Activated B cell treated with CpG ODN at 0.5 μM for 24 hours (primary cell): ENCODE results near the gene SLC66A2. TPM values are rescaled to one million over a fixed set of nuclear protein-coding genes. Genes with fewer than 3 reads are reported as not detected.
A peak's percentile ranks its signal among the peaks of the same experiment; 100 is the strongest.
"Not testable (repeated sequence)": the region's sequence is repeated elsewhere in the genome, so short reads cannot be mapped to it uniquely, and the experiment has no call there.

Experiments used
- ATAC-seq: fragments of 200-7000 bp; cut with Tn5 transposase; one replicate; pipeline ENCODE4 v1.10.0; 2021; ENCODE audit warnings: low read depth, mild to moderate bottlenecking, moderate library complexity
- CTCF ChIA-PET: fragments of 350-600 bp; sonication (Branson Sonifier 250); formaldehyde crosslinking; loops from one replicate; lab custom pipeline; 2021; ENCODE audit warnings: antibody characterized with exemption; lab: Charles Lee
- POLR2A ChIA-PET: fragments of 350-600 bp; sonication (Branson Sonifier 250); formaldehyde crosslinking; loops from one replicate; lab custom pipeline; 2021; ENCODE audit warnings: antibody characterized with exemption; lab: Charles Lee
- DNase-seq: peaks from one replicate; pipeline ENCODE4 v3.0.0; 2022
- H3K27ac Mint-ChIP-seq: one replicate; pipeline ENCODE4 v1.8.0; 2020; ENCODE audit warnings: mixed read lengths
- H3K27me3 Mint-ChIP-seq: one replicate; pipeline ENCODE4 v1.8.0; 2021; ENCODE audit warnings: mixed read lengths
- H3K36me3 Mint-ChIP-seq: one replicate; pipeline ENCODE4 v1.8.0; 2021; ENCODE audit warnings: low read depth, mixed read lengths
- H3K4me1 Mint-ChIP-seq: one replicate; pipeline ENCODE4 v1.8.0; 2021; ENCODE audit warnings: mixed read lengths
- H3K4me3 Mint-ChIP-seq: one replicate; pipeline ENCODE4 v1.8.0; 2020; ENCODE audit warnings: mild to moderate bottlenecking, mixed read lengths
- H3K9me3 Mint-ChIP-seq: one replicate; pipeline ENCODE4 v1.8.0; 2020; ENCODE audit warnings: mixed read lengths
- CTCF ChIP-seq: fragments of 200-600 bp; IDR thresholded peaks from one replicate; pipeline ENCODE4 v1.8.0; 2022; ENCODE audit warnings: antibody characterized with exemption, mild to moderate bottlenecking
- intact Hi-C: fragments of 100-400 bp; cut with micrococcal nuclease; formaldehyde crosslinking; loops from one replicate; pipeline ENCODE4 v1.15.1; 2024
- total RNA-seq: library from RNA; stranded (reverse); gene quantifications from 2 replicates; pipeline ENCODE4 v1.2.3, GENCODE V29; 2022

The SLC66A2 gene
- total RNA-seq, result 32.3 and 36.4 TPM in 2 replicates

- POLR2A ChIA-PET, result interaction anchor here (0.9 to 3.3 kb wide), 5 partner anchors 11 to 82 kb away, joined by 3 to 20 read pairs (median 5); partner anchors contain the start of genes HSBP1L1, RBFA and TXNL4A
- intact Hi-C loops, result loop anchor here (1.0 to 5.0 kb wide), 8 partner anchors 12 to 883 kb away; partner anchors contain the start of genes ADNP2, ATP9B, CTDP1 and TXNL4A
- Mint-ChIP-seq H3K4me3 (peak within 1 kb of the TSS; percentile 85), H3K27me3 (no peaks in the 10 kb centered on the region), H3K4me1 (peaks cover 32% of the 10 kb centered on the region), H3K9me3 (no peaks in the 10 kb centered on the region), H3K27ac (peak within 1 kb of the TSS; percentile 92), H3K36me3 (peaks cover 19% of the 10 kb centered on the region)
- peak; percentile 97 for DNase-seq
- peak; percentile 80 for ATAC-seq
- TF ChIP-seq CTCF, result no peak
- CTCF ChIA-PET, result no interaction called here
Measured at GRCh38 chr18:79951545-79952455, at the start of gene SLC66A2. TSS of gene SLC66A2 (minus strand) at chr18:79951653. CDS start at chr18:79950926, 727 bp downstream.

- POLR2A ChIA-PET, result no interaction called here
- Mint-ChIP-seq H3K4me1 (peaks cover 5% of the 10 kb centered on the region), H3K36me3 (peaks cover 9% of the 10 kb centered on the region), H3K4me3 (no peak overlapping the region), H3K27ac (no peak overlapping the region), H3K9me3 (peaks cover 9% of the 10 kb centered on the region), H3K27me3 (no peaks in the 10 kb centered on the region)
- TF ChIP-seq CTCF, result no peak
- CTCF ChIA-PET, result no interaction called here
- no peak for DNase-seq
- intact Hi-C loops, result no loop called here
- no peak for ATAC-seq
Measured at GRCh38 chr18:80000877-80001276, 49.4 kb upstream of the SLC66A2 start.

GRCh38 chr18:79999701-80000100, 48.2 kb upstream of the SLC66A2 start:
- H3K27me3 Mint-ChIP-seq, intact Hi-C loops, H3K9me3 Mint-ChIP-seq, H3K4me3 Mint-ChIP-seq, H3K4me1 Mint-ChIP-seq, H3K27ac Mint-ChIP-seq, DNase-seq, ATAC-seq, CTCF ChIA-PET, H3K36me3 Mint-ChIP-seq: not testable (repeated sequence)
- POLR2A ChIA-PET, result interaction anchor here (0.8 kb wide), 1 partner anchor 96 kb away, joined by 5 read pairs; no protein-coding TSS in a partner anchor

- TF ChIP-seq CTCF, result no peak
- DNase-seq (no peak), ATAC-seq (no peak)
- peaks cover 6% of the 10 kb centered on the region for H3K36me3 Mint-ChIP-seq
- intact Hi-C loops, result no loop called here
- H3K9me3 Mint-ChIP-seq, result no peaks in the 10 kb centered on the region
- H3K4me3 Mint-ChIP-seq, result no peak overlapping the region
- peaks cover 17% of the 10 kb centered on the region for H3K4me1 Mint-ChIP-seq
- POLR2A ChIA-PET, result no interaction called here
- H3K27me3 Mint-ChIP-seq, result no peaks in the 10 kb centered on the region
- CTCF ChIA-PET, result no interaction called here
- H3K27ac Mint-ChIP-seq, result no peak overlapping the region
Measured at GRCh38 chr18:79991494-79991893, 40.0 kb upstream of the SLC66A2 start.

- TF ChIP-seq CTCF, result no peak
- Mint-ChIP-seq H3K36me3 (peaks cover 24% of the 10 kb centered on the region), H3K9me3 (no peaks in the 10 kb centered on the region), H3K27me3 (no peaks in the 10 kb centered on the region), H3K27ac (peak overlapping the region; percentile 83), H3K4me1 (peaks cover 29% of the 10 kb centered on the region), H3K4me3 (peak overlapping the region; percentile 91)
- intact Hi-C loops, result loop anchor here (2.0 to 5.0 kb wide), 2 partner anchors 158 to 612 kb away; no protein-coding TSS in a partner anchor
- CTCF ChIA-PET, result no interaction called here
- POLR2A ChIA-PET, result interaction anchor here (0.7 to 5.1 kb wide), 5 partner anchors 12 to 44 kb away, joined by 3 to 48 read pairs (median 6); partner anchors contain the start of genes HSBP1L1, RBFA and SLC66A2
- DNase-seq (no peak), ATAC-seq (no peak)
Measured at GRCh38 chr18:79989195-79989497, 37.7 kb upstream of the SLC66A2 start.
